GM10266 (cell line): ENCODE results near the gene SHROOM3.

Experiments
- DNase-seq: peaks from one replicate; pipeline ENCODE4 v3.0.0; 2012; ENCODE audit errors: extremely low spot score
- TF ChIP-seq, protein P1 (sequence below): IDR thresholded peaks from 2 replicates; pipeline ENCODE4 v1.5.1; 2012; ENCODE audit warnings: mild to moderate bottlenecking, low read depth; ENCODE audit not compliant: control insufficient read depth, insufficient read depth; ENCODE audit errors: missing control alignments

Gene SHROOM3

DNA sequence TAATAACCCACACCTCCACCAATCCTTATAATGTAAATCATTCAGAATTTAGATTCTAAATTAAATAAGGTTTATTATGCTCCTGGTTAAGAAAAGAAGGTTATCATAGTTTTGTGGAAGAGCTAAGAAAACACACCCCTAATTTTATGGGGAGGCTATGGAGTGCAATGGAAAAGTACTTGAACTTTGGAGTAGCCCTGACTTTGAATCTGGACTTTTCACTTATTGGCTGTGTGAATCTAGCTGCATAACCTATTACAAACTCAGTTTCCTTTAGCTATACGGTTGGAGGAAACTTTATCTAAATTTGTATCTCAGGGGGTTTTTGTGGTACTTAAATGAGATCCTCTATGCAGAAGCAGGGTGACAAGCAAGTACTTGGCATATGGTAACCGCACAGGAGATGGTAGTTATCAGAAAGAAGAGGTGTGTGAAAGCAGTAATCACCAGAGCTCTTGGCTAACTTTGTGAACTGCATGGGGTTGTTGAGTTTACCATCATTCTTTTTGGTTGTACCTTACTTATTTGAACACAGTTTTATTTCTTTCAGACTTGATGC is 143.1 kb downstream of the SHROOM3 start:
- DNase-seq: no peak
- TF ChIP-seq, protein P1, sequence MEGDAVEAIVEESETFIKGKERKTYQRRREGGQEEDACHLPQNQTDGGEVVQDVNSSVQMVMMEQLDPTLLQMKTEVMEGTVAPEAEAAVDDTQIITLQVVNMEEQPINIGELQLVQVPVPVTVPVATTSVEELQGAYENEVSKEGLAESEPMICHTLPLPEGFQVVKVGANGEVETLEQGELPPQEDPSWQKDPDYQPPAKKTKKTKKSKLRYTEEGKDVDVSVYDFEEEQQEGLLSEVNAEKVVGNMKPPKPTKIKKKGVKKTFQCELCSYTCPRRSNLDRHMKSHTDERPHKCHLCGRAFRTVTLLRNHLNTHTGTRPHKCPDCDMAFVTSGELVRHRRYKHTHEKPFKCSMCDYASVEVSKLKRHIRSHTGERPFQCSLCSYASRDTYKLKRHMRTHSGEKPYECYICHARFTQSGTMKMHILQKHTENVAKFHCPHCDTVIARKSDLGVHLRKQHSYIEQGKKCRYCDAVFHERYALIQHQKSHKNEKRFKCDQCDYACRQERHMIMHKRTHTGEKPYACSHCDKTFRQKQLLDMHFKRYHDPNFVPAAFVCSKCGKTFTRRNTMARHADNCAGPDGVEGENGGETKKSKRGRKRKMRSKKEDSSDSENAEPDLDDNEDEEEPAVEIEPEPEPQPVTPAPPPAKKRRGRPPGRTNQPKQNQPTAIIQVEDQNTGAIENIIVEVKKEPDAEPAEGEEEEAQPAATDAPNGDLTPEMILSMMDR: no peak

DNA sequence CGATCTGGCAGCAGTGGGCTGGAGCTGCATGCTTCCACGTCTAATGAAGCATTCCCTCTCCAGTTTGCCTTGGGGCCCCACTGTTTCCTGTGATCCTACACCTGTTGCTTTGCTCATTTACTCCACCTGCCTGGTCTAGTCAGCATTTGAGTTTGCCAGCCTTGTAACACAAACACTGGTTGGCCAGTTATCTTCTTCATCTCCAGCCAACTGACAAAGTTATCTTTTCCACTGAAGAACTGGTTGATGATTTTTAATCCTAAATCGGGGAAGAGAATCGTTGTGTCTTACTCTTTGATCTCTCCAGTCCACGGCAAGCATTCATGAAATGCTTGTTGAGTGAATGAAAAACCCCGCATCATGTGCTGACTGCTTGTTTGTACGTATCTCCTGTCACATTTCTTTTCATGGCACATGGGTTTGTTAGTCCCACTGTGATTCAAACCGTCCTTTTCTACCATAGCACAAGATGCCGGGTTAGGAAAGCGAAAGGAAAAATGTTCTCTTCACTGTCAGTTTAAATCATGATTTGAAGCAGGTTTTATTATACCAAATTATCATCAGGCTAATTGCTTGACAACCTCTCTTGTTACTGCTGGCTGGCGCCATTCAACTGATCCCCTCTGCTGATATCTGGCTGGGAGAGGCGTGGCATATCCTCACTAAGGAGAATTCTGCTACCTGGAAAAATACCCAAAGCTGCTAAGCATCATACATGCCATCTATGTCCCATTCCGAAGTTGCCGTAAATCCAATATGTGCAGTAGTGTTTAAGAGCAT is 144.8 kb downstream of the SHROOM3 start:
- TF ChIP-seq, protein P1: no peak
- DNase-seq: no peak

DNA sequence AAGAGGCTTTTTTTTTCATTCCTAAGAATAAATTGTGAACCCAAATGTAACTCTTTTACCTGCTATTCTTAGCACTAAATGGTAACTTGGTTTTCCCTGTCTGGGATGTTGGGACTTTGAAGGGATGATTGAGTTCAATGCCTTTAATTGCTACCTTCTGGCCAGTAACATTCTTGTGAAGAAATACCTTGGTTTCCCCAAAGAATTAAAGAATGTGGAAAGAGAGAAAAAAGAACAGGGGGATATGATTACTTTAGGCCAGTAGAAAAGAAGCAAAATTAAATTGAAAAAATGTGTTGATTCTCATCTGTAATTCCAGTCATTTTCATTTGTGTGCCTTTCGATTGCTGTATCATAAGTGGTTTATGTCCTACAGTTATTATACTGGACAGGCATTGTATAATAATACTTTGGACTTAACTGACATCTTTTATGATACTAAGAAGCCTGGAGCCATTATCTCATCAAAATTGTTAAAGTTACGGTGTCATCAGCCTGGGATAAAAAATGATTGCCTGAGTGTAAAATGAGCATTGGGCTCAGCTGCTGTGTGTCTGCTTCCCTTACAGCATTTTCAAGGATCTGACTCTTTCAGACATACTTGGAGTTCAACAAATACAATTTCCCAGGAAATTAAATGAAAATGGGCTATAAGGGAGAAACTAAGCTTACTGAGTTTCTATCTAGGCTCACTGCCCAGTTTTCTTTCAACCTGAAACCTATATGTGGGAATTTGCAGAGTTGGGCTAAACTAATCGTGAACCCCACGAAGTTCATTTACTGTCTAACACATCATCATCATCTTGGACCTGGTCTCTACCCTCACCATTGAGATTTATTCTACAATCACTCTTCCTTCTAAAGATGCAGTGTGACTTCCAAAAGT is 146.3 kb downstream of the SHROOM3 start:
- TF ChIP-seq, protein P1: no peak
- DNase-seq: no peak

DNA sequence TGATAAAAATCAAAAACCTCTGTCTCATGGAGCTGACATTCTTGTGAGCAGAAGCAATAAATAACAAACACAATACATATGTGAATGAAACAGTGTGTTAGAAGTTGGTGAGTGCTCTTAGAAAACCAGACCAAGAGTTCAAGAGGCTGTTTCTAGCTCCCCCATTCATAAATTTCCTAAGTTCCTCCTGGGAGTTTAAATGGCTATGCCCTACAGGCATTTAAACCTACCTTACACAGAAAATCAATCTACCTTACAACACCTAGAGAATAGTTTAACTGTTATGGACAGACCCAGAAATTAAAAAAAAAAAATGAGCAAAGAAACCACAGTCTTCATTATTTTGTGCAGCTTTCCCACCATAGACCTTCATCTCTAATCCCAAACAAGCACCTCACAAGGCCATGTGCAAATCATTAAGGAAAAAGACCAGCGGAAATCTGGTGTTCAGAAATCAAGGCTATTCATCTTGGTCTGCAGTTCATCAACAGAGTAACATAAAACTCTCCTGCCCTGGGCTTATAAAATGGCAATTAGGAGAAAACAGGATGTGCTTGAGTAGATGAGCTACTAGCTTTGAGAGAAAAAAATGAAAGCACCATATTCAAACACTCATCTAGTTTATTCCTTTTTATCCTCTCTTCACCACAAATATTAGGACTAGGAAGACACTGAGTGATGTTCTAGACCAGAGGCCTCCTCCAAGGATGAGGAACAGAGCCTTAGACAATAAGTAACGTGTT is 147.2 kb downstream of the SHROOM3 start:
- TF ChIP-seq, protein P1: no peak

DNA sequence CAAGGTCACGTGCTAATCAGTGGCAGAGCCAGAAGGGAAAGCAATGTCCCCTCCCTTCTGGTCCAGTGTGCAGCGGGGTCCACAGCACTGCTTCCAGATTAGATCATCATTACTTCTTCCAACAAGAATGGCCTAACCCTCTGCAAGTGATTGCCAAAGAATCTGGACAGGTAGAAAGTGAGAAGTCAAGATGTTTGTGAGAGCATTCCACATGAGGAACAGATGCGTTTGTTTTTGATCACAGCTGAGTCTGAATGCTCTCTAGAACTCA is 147.7 kb downstream of the SHROOM3 start:
- no peak for DNase-seq
- TF ChIP-seq, protein P1: no peak

More for the DNA sequence above, 147.2 kb downstream of the SHROOM3 start:
- DNase-seq: no peak

DNA sequence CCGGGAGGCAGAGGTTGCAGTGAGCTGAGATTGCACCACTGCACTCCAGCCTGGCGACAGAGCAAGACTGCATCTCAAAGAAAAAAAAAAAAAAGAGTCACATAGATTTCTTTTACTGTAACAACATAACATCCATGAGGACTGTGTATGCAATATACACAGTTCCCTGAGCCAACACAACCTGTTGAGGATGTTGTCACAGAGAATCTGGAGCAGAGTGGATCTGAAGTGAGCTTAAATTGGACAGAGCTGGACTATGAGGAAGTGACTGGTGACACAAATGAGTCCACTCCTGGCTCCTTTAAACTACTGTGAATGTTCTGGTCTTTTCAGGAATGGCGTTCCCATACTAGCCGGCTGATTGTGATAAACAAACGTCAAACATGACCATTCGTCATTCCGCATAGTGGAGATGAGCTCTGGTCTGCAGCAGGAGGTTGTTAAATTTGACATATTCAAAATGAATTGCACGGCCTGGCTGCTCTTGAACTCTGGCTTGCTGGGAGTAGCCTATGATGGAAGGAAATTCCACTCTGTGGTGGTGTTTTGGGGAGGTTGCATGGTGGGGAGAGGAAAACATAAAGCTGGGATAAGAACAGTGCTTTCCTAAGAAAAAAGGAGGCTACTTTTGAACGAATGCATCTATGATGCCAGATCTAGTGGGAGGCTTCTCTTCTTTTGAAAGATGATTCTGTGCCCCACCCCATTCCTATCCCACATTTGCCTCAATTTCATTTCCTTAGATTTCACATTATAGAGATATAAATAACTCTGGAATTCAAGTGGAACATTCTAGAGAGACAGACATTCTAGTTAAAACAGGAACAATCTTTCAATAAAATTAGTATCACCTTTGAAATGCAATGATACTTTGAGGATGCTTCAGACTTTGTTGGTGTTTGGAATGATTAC is 149.5 kb downstream of the SHROOM3 start:
- TF ChIP-seq, protein P1: no peak
- DNase-seq: no peak
